Gastrocnemius medialis (tissue), 4 donors: ENCODE data around the gene PADI3. TPM values are rescaled to one million over a fixed set of nuclear protein-coding genes. Genes with fewer than 3 reads are reported as not detected.

ENCODE experiments used
- ATAC-seq, 2 donors: fragments of 150-250 bp; one replicate each; pipeline ENCODE4 v1.9.1; 2016
- DNase-seq, 2 donors: peaks; one replicate each; pipeline ENCODE4 v3.0.0-alpha.2; 2019
- H3K27ac ChIP-seq, 4 donors: fragments of 200-600 bp; sonication (generic); 1 replicate in 1 of 4; 2 replicates in 3 of 4; pipeline ENCODE4 v1.5.1; 2016 to 2018; ENCODE audit warnings: mild to moderate bottlenecking in 2 of 4, moderate library complexity in 1 of 4
- H3K27me3 ChIP-seq, 3 donors: fragments of 200-600 bp; sonication (generic) in 2 of 3; 1 replicate in 1 of 3; 2 replicates in 2 of 3; pipeline versions ENCODE4 v1.5.1 to v1.6.0; 2016 to 2019; ENCODE audit warnings: mild to moderate bottlenecking in 1 of 3, moderate library complexity in 1 of 3
- H3K36me3 ChIP-seq, 2 donors: fragments of 200-600 bp; sonication (generic) in 1 of 2; one replicate each; pipeline ENCODE4 v1.5.1; 2017 to 2018
- H3K4me1 ChIP-seq, 2 donors: fragments of 200-600 bp; sonication (generic) in 1 of 2; one replicate each; pipeline ENCODE4 v1.5.1; 2016 to 2017; ENCODE audit warnings: mild to moderate bottlenecking in 2 of 2
- H3K4me3 ChIP-seq, 4 donors: fragments of 200-600 bp; sonication (generic) in 3 of 4; 1 replicate in 1 of 4; 2 replicates in 3 of 4; pipeline ENCODE4 v1.5.1; 2016 to 2019; ENCODE audit warnings: mild to moderate bottlenecking in 2 of 4
- H3K9me3 ChIP-seq, 3 donors: fragments of 200-600 bp; sonication (generic) in 2 of 3; 1 replicate in 1 of 3; 2 replicates in 2 of 3; pipeline ENCODE4 v1.5.1; 2016 to 2019
- CTCF ChIP-seq, 5 experiments: fragments of 450-650 bp in 3 of 5; fragments of 200-600 bp in 2 of 5; sonication (generic) in 2 of 5; IDR thresholded peaks in 4 of 5; conservative IDR thresholded peaks in 1 of 5; 1 replicate in 4 of 5; 2 replicates in 1 of 5; pipeline ENCODE4 v1.5.1; 2016 to 2019; ENCODE audit warnings: antibody characterized with exemption in 5 of 5, mild to moderate bottlenecking in 3 of 5, moderate library complexity in 3 of 5
- POLR2A ChIP-seq, 2 donors: fragments of 450-650 bp; IDR thresholded peaks; one replicate each; pipeline ENCODE4 v1.6.1; 2017; ENCODE audit warnings: antibody characterized with exemption in 2 of 2, mild to moderate bottlenecking in 2 of 2, moderate library complexity in 2 of 2
- in situ Hi-C, 4 donors: fragments of 200-750 bp; cut with MboI; loops; one replicate each; pipeline versions ENCODE4 v1.15.0 to v1.8.0; 2017; ENCODE audit warnings: low sequenced_read_pairs in 4 of 4
- intact Hi-C: fragments of 100-400 bp; cut with DNase I; formaldehyde crosslinking; loops from one replicate; pipeline ENCODE4 v1.15.1; 2023; ENCODE audit warnings: low total_unique reads
- total RNA-seq, 4 donors: library from RNA; depleted of rRNA; stranded (reverse); fragments of >200 nt; gene quantifications; one replicate each; pipeline versions ENCODE4 v1.1.0 to v1.2.3, GENCODE V29; 2016

PADI3 gene
- total RNA-seq, 4 donors from 2014 or later = not detected

- in situ Hi-C loops = no loop called here
These were observed 46.4 kb downstream of the PADI3 start for GRCh38 chr1:17295292-17295691.

GRCh38 chr1:17296086-17296485, 47.2 kb downstream of the PADI3 start:
- no peaks in the 10 kb centered on the region for H3K9me3 ChIP-seq
- no peak for ATAC-seq
- no peaks in the 10 kb centered on the region for H3K36me3 ChIP-seq
- TF ChIP-seq POLR2A (IDR thresholded peaks at IDR 0.05) (no peak), CTCF (IDR thresholded peaks at IDR 0.05 in 4 of 5, conservative IDR thresholded peaks at IDR 0.05 in 1 of 5) (no peak)
- no peak overlapping the region for H3K27ac ChIP-seq
- in situ Hi-C loops = no loop called here
- no peaks in the 10 kb centered on the region for H3K4me1 ChIP-seq
- no peak overlapping the region for H3K4me3 ChIP-seq
- peaks cover 4 to 9% (median 6%) of the 10 kb centered on the region in 3 donors for H3K27me3 ChIP-seq
- intact Hi-C loops = no loop called here
- no peak for DNase-seq

More at GRCh38 chr1:17295292-17295691, 46.4 kb downstream of the PADI3 start:
- H3K4me1 ChIP-seq = no peaks in the 10 kb centered on the region
- intact Hi-C loops = no loop called here
- H3K4me3 ChIP-seq = no peak overlapping the region
- no peak for ATAC-seq
- peaks cover 4 to 9% (median 7%) of the 10 kb centered on the region in 3 donors for H3K27me3 ChIP-seq
- no peaks in the 10 kb centered on the region for H3K9me3 ChIP-seq
- no peak for TF ChIP-seq CTCF (IDR thresholded peaks at IDR 0.05 in 4 of 5, conservative IDR thresholded peaks at IDR 0.05 in 1 of 5)
- TF ChIP-seq POLR2A (IDR thresholded peaks at IDR 0.05) = no peak
- no peak for DNase-seq
- H3K27ac ChIP-seq = no peak overlapping the region
- H3K36me3 ChIP-seq = no peaks in the 10 kb centered on the region

- DNase-seq (no peak), ATAC-seq (no peak)
- in situ Hi-C loops (no loop called here), intact Hi-C loops (no loop called here)
- peaks cover 0 to 4% (median 0%) of the 10 kb centered on the region in 3 donors for H3K27me3 ChIP-seq
- no peaks in the 10 kb centered on the region for H3K4me1 ChIP-seq
- TF ChIP-seq CTCF (IDR thresholded peaks at IDR 0.05 in 4 of 5, conservative IDR thresholded peaks at IDR 0.05 in 1 of 5) (no peak), POLR2A (IDR thresholded peaks at IDR 0.05) (no peak)
- H3K9me3 ChIP-seq = no peaks in the 10 kb centered on the region
- no peak overlapping the region for H3K27ac ChIP-seq
- H3K4me3 ChIP-seq = no peak overlapping the region
- H3K36me3 ChIP-seq = no peaks in the 10 kb centered on the region
These were observed 49.1 kb downstream of the PADI3 start for GRCh38 chr1:17297991-17298390.

GRCh38 chr1:17301767-17302166, 52.9 kb downstream of the PADI3 start:
- in situ Hi-C loops (no loop called here), intact Hi-C loops (no loop called here)
- no peak overlapping the region for H3K4me3 ChIP-seq
- no peaks in the 10 kb centered on the region for H3K9me3 ChIP-seq
- DNase-seq = no peak
- H3K4me1 ChIP-seq = no peaks in the 10 kb centered on the region
- no peaks in the 10 kb centered on the region for H3K27me3 ChIP-seq
- no peak overlapping the region for H3K27ac ChIP-seq
- no peaks in the 10 kb centered on the region for H3K36me3 ChIP-seq
- TF ChIP-seq CTCF (IDR thresholded peaks at IDR 0.05 in 4 of 5, conservative IDR thresholded peaks at IDR 0.05 in 1 of 5) = no peak
- no peak for TF ChIP-seq POLR2A (IDR thresholded peaks at IDR 0.05)
- ATAC-seq = no peak

- no peak for DNase-seq
- no peak for ATAC-seq
- Histone ChIP-seq H3K9me3 (no peaks in the 10 kb centered on the region), H3K4me3 (no peak overlapping the region), H3K27me3 (peaks cover 3 to 14% (median 3%) of the 10 kb centered on the region in 3 donors), H3K27ac (no peak overlapping the region), H3K36me3 (no peaks in the 10 kb centered on the region), H3K4me1 (no peaks in the 10 kb centered on the region)
- in situ Hi-C loops (no loop called here), intact Hi-C loops (no loop called here)
- TF ChIP-seq POLR2A (IDR thresholded peaks at IDR 0.05) = no peak
- no peak for TF ChIP-seq CTCF (IDR thresholded peaks at IDR 0.05 in 4 of 5, conservative IDR thresholded peaks at IDR 0.05 in 1 of 5)
These were observed 55.4 kb downstream of the PADI3 start for GRCh38 chr1:17304151-17304825.
